Kidney (tissue), 14 donors: ENCODE measurements around the gene PACS1. TPM values are rescaled to one million over a fixed set of nuclear protein-coding genes. Genes with fewer than 3 reads are reported as not detected.
"Not testable (repeated sequence)": the region's sequence is repeated elsewhere in the genome, so short reads cannot be mapped to it uniquely, and the experiment has no call there.

Source experiments
- DNase-seq, 5 donors: peaks; one replicate each; pipeline ENCODE4 v3.0.0-alpha.2; 2013 to 2020
- FAIRE-seq: peaks from 2 replicates; lab custom pipeline; 2012; peaks lifted over from hg19 to GRCh38; lab: Jason Lieb, UNC
- H3K27ac ChIP-seq, 2 donors: one replicate each; pipeline ENCODE4 v1.7.0; 2013; ENCODE audit warnings: low read depth in 2 of 2, low read length in 2 of 2, inconsistent platforms in 1 of 2
- H3K27me3 ChIP-seq: one replicate; pipeline ENCODE4 v1.7.1; 2013; ENCODE audit warnings: low read length, inconsistent platforms; ENCODE audit not compliant: control insufficient read depth, insufficient read depth
- H3K36me3 ChIP-seq, 3 donors: one replicate each; pipeline versions ENCODE4 v1.7.0 to v1.7.1; 2013; ENCODE audit warnings: low read length in 3 of 3, control low read depth in 1 of 3, inconsistent platforms in 1 of 3; ENCODE audit not compliant: insufficient read depth in 3 of 3, control insufficient read depth in 2 of 3
- H3K4me1 ChIP-seq, 3 donors: one replicate each; pipeline versions ENCODE4 v1.7.0 to v1.7.1; 2013; ENCODE audit warnings: low read length in 3 of 3, inconsistent platforms in 1 of 3, low read depth in 1 of 3; ENCODE audit not compliant: control insufficient read depth in 2 of 3, insufficient read depth in 2 of 3
- H3K4me3 ChIP-seq, 3 donors: one replicate each; pipeline versions ENCODE4 v1.7.0 to v1.8.1; 2013; ENCODE audit warnings: low read length in 3 of 3, control low read depth in 1 of 3, inconsistent platforms in 1 of 3
- H3K9ac ChIP-seq, 3 donors: one replicate each; pipeline versions ENCODE4 v1.7.0 to v1.7.1; 2013; ENCODE audit warnings: low read length in 3 of 3, control low read depth in 1 of 3, inconsistent platforms in 1 of 3
- H3K9me3 ChIP-seq, 3 donors: one replicate each; pipeline versions ENCODE4 v1.7.0 to v1.7.1; 2013; ENCODE audit warnings: low read length in 3 of 3, control low read depth in 1 of 3, inconsistent platforms in 1 of 3; ENCODE audit not compliant: control insufficient read depth in 2 of 3, insufficient read depth in 1 of 3
- intact Hi-C: fragments of 100-400 bp; cut with DNase I; formaldehyde crosslinking; loops from one replicate; pipeline ENCODE4 v1.11.1; 2022
- polyA plus RNA-seq: library from polyadenylated mRNA; stranded (reverse); fragments of 350-450 nt; fragmentation: Illumina TruSeq; extraction: RNeasy Lipid Tissue Mini Kit (QIAGEN cat#74804); gene quantifications from one replicate; pipeline ENCODE4 v1.2.3, GENCODE V29; 2014; ENCODE audit warnings: low read depth, low replicate concordance; ENCODE audit not compliant: insufficient read depth
- total RNA-seq: library from RNA; stranded (reverse); fragmentation: NEBNext Ultra II Directional; extraction: Animal tissue kit (Norgen Biotek cat#: 25700); gene quantifications from one replicate; pipeline ENCODE4 v1.2.1, GENCODE V29; 2021
- TF ChIP-seq, protein P1 (sequence below): IDR thresholded peaks from 3 replicates; pipeline ENCODE4 v1.5.1; 2012; ENCODE audit warnings: mild to moderate bottlenecking, moderate library complexity, borderline replicate concordance; ENCODE audit not compliant: insufficient read depth; ENCODE audit errors: extremely low read depth
- donor health status: control.
- donor health status: control.
- donor health status: control.
- donor health status: control.
- donor health status: control.
- donor health status: DM: yes; HTN: yes; CAD: no.
- donor health status: Normal renal cell carcinoma (clear cell type).

PACS1 gene
- total and polyA plus RNA-seq, 2 donors from 2014 or later: 23.7 to 91.8 TPM

DNA sequence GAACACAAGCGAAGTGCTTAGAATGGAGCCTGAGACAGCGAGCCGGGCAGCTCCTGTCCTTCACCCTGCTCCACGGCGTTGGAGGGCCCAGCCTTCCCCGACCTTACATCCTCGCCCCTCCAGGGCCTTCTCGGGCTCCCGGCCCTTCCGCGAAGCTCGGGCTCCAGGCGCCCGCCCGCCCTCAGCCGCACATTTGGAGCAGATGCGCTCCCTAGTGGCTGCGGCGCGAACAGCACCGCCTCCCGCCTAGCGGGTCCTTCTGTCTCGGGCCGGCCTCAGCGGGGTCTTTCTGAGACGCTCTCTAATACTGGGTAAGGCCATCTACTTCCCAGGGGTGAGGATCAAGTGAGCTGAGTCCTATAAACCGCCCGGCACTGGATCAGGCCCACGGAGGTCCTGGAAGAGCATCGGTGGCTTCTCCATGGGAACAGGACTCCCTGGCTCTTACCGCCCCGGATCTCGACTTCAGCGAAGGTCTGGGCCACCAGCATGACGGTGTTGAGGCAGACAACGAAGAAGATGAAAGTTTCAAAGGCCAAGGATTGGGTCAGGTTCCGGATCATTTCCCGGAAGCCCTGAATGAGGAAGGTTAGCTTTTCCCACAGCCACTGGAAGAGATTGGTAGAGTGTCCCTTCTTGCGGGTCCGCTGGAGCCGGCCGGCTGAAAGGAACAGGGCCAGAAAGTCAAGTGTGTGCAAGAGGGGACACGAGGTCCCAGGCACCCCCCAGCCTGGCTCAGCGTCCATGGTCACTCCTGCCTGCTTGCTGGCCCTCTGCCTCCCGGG lies 47.5 kb upstream of the PACS1 start:
- no peaks in the 10 kb centered on the region for H3K27me3 ChIP-seq
- H3K36me3 ChIP-seq: no peaks in the 10 kb centered on the region
- FAIRE-seq (no peak), DNase-seq (peak; percentile 68 to 88 (median 75))
- TF ChIP-seq, protein P1, sequence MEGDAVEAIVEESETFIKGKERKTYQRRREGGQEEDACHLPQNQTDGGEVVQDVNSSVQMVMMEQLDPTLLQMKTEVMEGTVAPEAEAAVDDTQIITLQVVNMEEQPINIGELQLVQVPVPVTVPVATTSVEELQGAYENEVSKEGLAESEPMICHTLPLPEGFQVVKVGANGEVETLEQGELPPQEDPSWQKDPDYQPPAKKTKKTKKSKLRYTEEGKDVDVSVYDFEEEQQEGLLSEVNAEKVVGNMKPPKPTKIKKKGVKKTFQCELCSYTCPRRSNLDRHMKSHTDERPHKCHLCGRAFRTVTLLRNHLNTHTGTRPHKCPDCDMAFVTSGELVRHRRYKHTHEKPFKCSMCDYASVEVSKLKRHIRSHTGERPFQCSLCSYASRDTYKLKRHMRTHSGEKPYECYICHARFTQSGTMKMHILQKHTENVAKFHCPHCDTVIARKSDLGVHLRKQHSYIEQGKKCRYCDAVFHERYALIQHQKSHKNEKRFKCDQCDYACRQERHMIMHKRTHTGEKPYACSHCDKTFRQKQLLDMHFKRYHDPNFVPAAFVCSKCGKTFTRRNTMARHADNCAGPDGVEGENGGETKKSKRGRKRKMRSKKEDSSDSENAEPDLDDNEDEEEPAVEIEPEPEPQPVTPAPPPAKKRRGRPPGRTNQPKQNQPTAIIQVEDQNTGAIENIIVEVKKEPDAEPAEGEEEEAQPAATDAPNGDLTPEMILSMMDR: peak; percentile 86
- H3K4me1 ChIP-seq: no peaks in the 10 kb centered on the region
- H3K9ac ChIP-seq: peak overlapping the region in 1 of 3 donors; percentile 19
- H3K9me3 ChIP-seq: no peaks in the 10 kb centered on the region
- intact Hi-C loops: no loop called here
- no peak overlapping the region for H3K27ac ChIP-seq
- no peak overlapping the region for H3K4me3 ChIP-seq

DNA sequence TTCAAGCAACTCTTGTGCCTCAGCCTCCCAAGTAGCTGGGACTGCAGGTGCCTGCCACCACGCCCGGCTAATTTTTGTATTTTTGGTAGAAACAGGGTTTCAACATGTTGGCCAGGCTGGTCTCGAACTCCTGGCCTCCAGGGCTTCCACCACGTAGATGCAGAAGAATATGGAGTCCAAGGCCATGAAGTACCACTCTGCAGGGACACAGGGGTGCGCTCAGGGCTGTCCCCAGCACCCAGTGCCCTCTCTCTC lies 47.0 kb upstream of the PACS1 start:
- FAIRE-seq, DNase-seq, intact Hi-C loops, H3K4me3 ChIP-seq, H3K9me3 ChIP-seq, H3K9ac ChIP-seq, H3K27me3 ChIP-seq, H3K27ac ChIP-seq, H3K4me1 ChIP-seq, H3K36me3 ChIP-seq: not testable (repeated sequence)

DNA sequence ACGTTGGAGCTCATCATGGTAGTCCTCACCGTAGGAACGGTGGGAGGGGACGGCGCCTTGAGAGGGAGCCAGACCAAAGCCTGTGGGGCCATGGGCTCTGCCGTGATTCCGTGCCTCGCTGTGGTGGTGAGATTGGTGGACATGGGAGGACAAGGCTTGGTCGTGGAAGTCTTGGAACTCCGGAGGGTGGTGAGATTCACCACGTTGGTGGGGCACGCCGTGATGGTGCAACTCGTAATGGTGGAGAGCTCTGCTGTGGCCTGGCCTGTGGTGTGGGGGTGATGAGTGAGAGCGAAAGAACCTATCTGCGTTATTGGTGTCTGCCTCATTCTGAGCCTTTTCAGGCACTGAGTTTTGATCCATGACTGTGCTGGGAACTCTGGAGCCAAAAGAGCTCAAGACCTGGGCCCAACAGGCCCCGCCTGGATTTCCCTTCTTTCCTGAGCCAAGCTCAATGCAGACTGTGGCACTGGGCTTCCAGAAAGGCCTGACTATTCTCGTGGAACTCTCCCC lies 44.0 kb upstream of the PACS1 start, which contains the start of gene CATSPER1:
TSS of gene CATSPER1 (minus strand) at position 463 of the 513 bp plus-strand sequence. CDS start at position 363, 100 bp downstream.
- Histone ChIP-seq H3K36me3 (no peaks in the 10 kb centered on the region), H3K27ac (no peak within 1 kb of the TSS), H3K4me1 (no peaks in the 10 kb centered on the region), H3K4me3 (no peak within 1 kb of the TSS), H3K27me3 (no peaks in the 10 kb centered on the region), H3K9me3 (no peaks in the 10 kb centered on the region), H3K9ac (no peak within 1 kb of the TSS)
- intact Hi-C loops: no loop called here
- FAIRE-seq (no peak), DNase-seq (peak in 1 of 5 donors; percentile 71)
- TF ChIP-seq, protein P1: no peak

GRCh38 chr11:66032957-66033735 lies 36.9 kb upstream of the PACS1 start:
- H3K9ac ChIP-seq: no peak overlapping the region
- intact Hi-C loops: no loop called here
- no peak overlapping the region for H3K4me3 ChIP-seq
- H3K36me3 ChIP-seq: no peaks in the 10 kb centered on the region
- H3K27me3 ChIP-seq: no peaks in the 10 kb centered on the region
- no peaks in the 10 kb centered on the region for H3K4me1 ChIP-seq
- DNase-seq: no peak
- FAIRE-seq: no peak
- H3K27ac ChIP-seq: no peak overlapping the region
- TF ChIP-seq, protein P1: no peak
- H3K9me3 ChIP-seq: no peaks in the 10 kb centered on the region
